Dedifferentiated amniotic fluid mesenchymal stem cell (primary cell): ENCODE results near the gene HSDL1.
A peak's percentile ranks its signal among the peaks of the same experiment; 100 is the strongest.

Experiments
- DNase-seq: peaks from one replicate; pipeline ENCODE4 v3.0.0-alpha.2; 2016; ENCODE audit errors: extremely low spot score

HSDL1 gene

GRCh38 chr16:84107921-84108320 lies 37.1 kb downstream of the HSDL1 start:
- DNase-seq = no peak

GRCh38 chr16:84105948-84106740 lies 38.8 kb downstream of the HSDL1 start:
- DNase-seq = no peak

- no peak for DNase-seq
Observed at GRCh38 chr16:84105301-84105815, 39.6 kb downstream of the HSDL1 start.

- no peak for DNase-seq
Observed at GRCh38 chr16:84104231-84104630, 40.7 kb downstream of the HSDL1 start.

GRCh38 chr16:84103678-84104077 lies 41.3 kb downstream of the HSDL1 start:
- DNase-seq = no peak

GRCh38 chr16:84098939-84099338 lies 46.0 kb downstream of the HSDL1 start:
- DNase-seq = no peak

- no peak for DNase-seq
Observed at GRCh38 chr16:84096447-84097005, 48.5 kb downstream of the HSDL1 start.

- no peak for DNase-seq
Observed at GRCh38 chr16:84095466-84095865, 49.5 kb downstream of the HSDL1 start.

GRCh38 chr16:84093879-84094270 lies 51.1 kb downstream of the HSDL1 start:
- DNase-seq = no peak

GRCh38 chr16:84093120-84093878 lies 51.7 kb downstream of the HSDL1 start:
- DNase-seq = no peak

GRCh38 chr16:84091460-84091859 lies 53.5 kb downstream of the HSDL1 start:
- no peak for DNase-seq

GRCh38 chr16:84090211-84090610 lies 54.8 kb downstream of the HSDL1 start:
- no peak for DNase-seq

GRCh38 chr16:84088695-84089395 lies 56.1 kb downstream of the HSDL1 start:
- no peak for DNase-seq

GRCh38 chr16:84087466-84088151 lies 57.4 kb downstream of the HSDL1 start:
- DNase-seq = no peak

GRCh38 chr16:84087001-84087400 lies 58.0 kb downstream of the HSDL1 start:
- DNase-seq = no peak

- DNase-seq = no peak
Observed at GRCh38 chr16:84086341-84086740, 58.6 kb downstream of the HSDL1 start.

- no peak for DNase-seq
Observed at GRCh38 chr16:84085773-84086172, 59.2 kb downstream of the HSDL1 start.

- no peak for DNase-seq
Observed at GRCh38 chr16:84085271-84085667, 59.7 kb downstream of the HSDL1 start.

- DNase-seq = peak; percentile 28
Observed at GRCh38 chr16:84084570-84085270, 60.3 kb downstream of the HSDL1 start.

GRCh38 chr16:84082835-84083569 lies 62.0 kb downstream of the HSDL1 start:
- no peak for DNase-seq
